ENCODE data around the gene LCA5L. TPM values are rescaled to one million over a fixed set of nuclear protein-coding genes. Genes with fewer than 3 reads are reported as not detected.
A peak's percentile ranks its signal among the peaks of the same experiment; 100 is the strongest.

LCA5L gene
- total RNA-seq, 1 donor, result 3.1 TPM

GRCh38 chr21:39390212-39390765, 55.3 kb downstream of the LCA5L start:
- no peak for DNase-seq (ENCODE audit: low read depth)
- TF ChIP-seq CTCF (IDR thresholded peaks at IDR 0.05; ENCODE audit: insufficient read depth, low read length), result peak; percentile 1

GRCh38 chr21:39388811-39389155, 56.8 kb downstream of the LCA5L start:
- no peak for TF ChIP-seq CTCF (IDR thresholded peaks at IDR 0.05; ENCODE audit: insufficient read depth, low read length)
- DNase-seq (ENCODE audit: low read depth), result no peak
- H3K4me3 ChIP-seq (ENCODE audit: low read depth, low read length), result peak overlapping the region; percentile 33

More at GRCh38 chr21:39390212-39390765, 55.3 kb downstream of the LCA5L start:
- H3K4me3 ChIP-seq (ENCODE audit: low read depth, low read length), result no peak overlapping the region

- TF ChIP-seq CTCF (IDR thresholded peaks at IDR 0.05; ENCODE audit: insufficient read depth, low read length), result peak; percentile 93
- DNase-seq (ENCODE audit: low read depth), result peak; percentile 80
- H3K4me3 ChIP-seq (ENCODE audit: low read depth, low read length), result peak overlapping the region; percentile 60
These were observed 57.4 kb downstream of the LCA5L start for GRCh38 chr21:39388038-39388810.

- TF ChIP-seq CTCF (IDR thresholded peaks at IDR 0.05; ENCODE audit: insufficient read depth, low read length), result no peak
- DNase-seq (ENCODE audit: low read depth), result peak; percentile 85
- peak overlapping the region; percentile 60 for H3K4me3 ChIP-seq (ENCODE audit: low read depth, low read length)
These were observed 58.0 kb downstream of the LCA5L start for GRCh38 chr21:39387461-39388037.

GRCh38 chr21:39386899-39387298, 58.7 kb downstream of the LCA5L start:
- no peak overlapping the region for H3K4me3 ChIP-seq (ENCODE audit: low read depth, low read length)
- TF ChIP-seq CTCF (IDR thresholded peaks at IDR 0.05; ENCODE audit: insufficient read depth, low read length), result no peak
- DNase-seq (ENCODE audit: low read depth), result no peak

GRCh38 chr21:39386194-39386593, 59.4 kb downstream of the LCA5L start:
- H3K4me3 ChIP-seq (ENCODE audit: low read depth, low read length), result peak overlapping the region; percentile 58
- no peak for TF ChIP-seq CTCF (IDR thresholded peaks at IDR 0.05; ENCODE audit: insufficient read depth, low read length)
- DNase-seq (ENCODE audit: low read depth), result peak; percentile 43
